HepG2 (cell line): ENCODE measurements around the gene ACOT8. TPM values are rescaled to one million over a fixed set of nuclear protein-coding genes. Genes with fewer than 3 reads are reported as not detected.

Source experiments
- ATAD3A ChIP-seq: sonication (generic); formaldehyde crosslinking; IDR thresholded peaks from 2 replicates; pipeline ENCODE4 v1.4.0; 2020; ENCODE audit warnings: missing genetic modification reagents
- ATF2 ChIP-seq: sonication (generic); formaldehyde crosslinking; IDR thresholded peaks from 2 replicates; pipeline ENCODE4 v1.4.0; 2020; ENCODE audit warnings: missing genetic modification reagents
- BRF2 ChIP-seq: sonication (generic); formaldehyde crosslinking; IDR thresholded peaks from 2 replicates; pipeline ENCODE4 v1.8.1; 2022; ENCODE audit warnings: mild to moderate bottlenecking, missing genetic modification reagents
- E2F2 ChIP-seq: sonication (generic); formaldehyde crosslinking; IDR thresholded peaks from 2 replicates; pipeline ENCODE4 v1.4.0; 2020; ENCODE audit warnings: missing genetic modification reagents, borderline replicate concordance
- FOXA1 ChIP-seq, 2 experiments: fragments of 450-650 bp in 1 of 2; sonication (generic) in 1 of 2; formaldehyde crosslinking in 1 of 2; IDR thresholded peaks; 2 replicates each; pipeline versions ENCODE4 v1.4.0 to v1.6.1; 2016 to 2020; ENCODE audit warnings: missing genetic modification reagents in 1 of 2
- HNRNPUL1 ChIP-seq: fragments of 200-400 bp; formaldehyde crosslinking; IDR thresholded peaks from 2 replicates; pipeline ENCODE4 v1.6.1; 2017; ENCODE audit warnings: low read depth, mild to moderate bottlenecking, low read length, moderate library complexity
- MZF1 ChIP-seq: sonication (generic); formaldehyde crosslinking; IDR thresholded peaks from 2 replicates; pipeline ENCODE4 v1.8.1; 2023; ENCODE audit warnings: mild to moderate bottlenecking, missing genetic modification reagents, borderline replicate concordance
- NFE2 ChIP-seq: sonication (generic); formaldehyde crosslinking; IDR thresholded peaks from 2 replicates; pipeline ENCODE4 v1.4.0; 2020; ENCODE audit warnings: missing genetic modification reagents
- SOX6 ChIP-seq, 2 experiments: fragments of 450-650 bp in 1 of 2; sonication (generic) in 1 of 2; formaldehyde crosslinking in 1 of 2; IDR thresholded peaks; 2 replicates each; pipeline versions ENCODE4 v1.4.0 to v1.6.1; 2017 to 2020; ENCODE audit warnings: antibody characterized with exemption in 1 of 2, mild to moderate bottlenecking in 1 of 2, missing genetic modification reagents in 1 of 2
- SP4 ChIP-seq: sonication (generic); formaldehyde crosslinking; IDR thresholded peaks from 2 replicates; pipeline ENCODE4 v1.8.1; 2023; ENCODE audit warnings: mild to moderate bottlenecking, missing genetic modification reagents
- THRA ChIP-seq: sonication (generic); formaldehyde crosslinking; IDR thresholded peaks from 2 replicates; pipeline ENCODE4 v1.4.0; 2020; ENCODE audit warnings: missing genetic modification reagents, borderline replicate concordance
- U2AF1 ChIP-seq: fragments of 200-400 bp; formaldehyde crosslinking; optimal IDR thresholded peaks from 2 replicates; pipeline ENCODE3; 2017; ENCODE audit warnings: mild to moderate bottlenecking, low read depth, low read length
- ZBTB49 ChIP-seq: sonication (generic); formaldehyde crosslinking; IDR thresholded peaks from 2 replicates; pipeline ENCODE4 v1.4.0; 2020; ENCODE audit warnings: missing genetic modification reagents, borderline replicate concordance
- ZFP62 ChIP-seq: sonication (generic); formaldehyde crosslinking; IDR thresholded peaks from 2 replicates; pipeline ENCODE4 v1.4.0; 2020; ENCODE audit warnings: missing genetic modification reagents
- ZNF10 ChIP-seq: sonication (generic); formaldehyde crosslinking; IDR thresholded peaks from 2 replicates; pipeline ENCODE4 v1.4.0; 2020; ENCODE audit warnings: mild to moderate bottlenecking, low read depth, missing genetic modification reagents, borderline replicate concordance
- ZNF550 ChIP-seq: sonication (generic); formaldehyde crosslinking; IDR thresholded peaks from 2 replicates; pipeline ENCODE4 v1.4.0; 2020; ENCODE audit warnings: mild to moderate bottlenecking, missing genetic modification reagents, borderline replicate concordance
- ZNF572 ChIP-seq: sonication (generic); formaldehyde crosslinking; IDR thresholded peaks from 2 replicates; pipeline ENCODE4 v1.5.1; 2020; ENCODE audit warnings: mild to moderate bottlenecking, missing genetic modification reagents
- ZNF781 ChIP-seq: sonication (generic); formaldehyde crosslinking; IDR thresholded peaks from 2 replicates; pipeline ENCODE4 v1.5.1; 2020; ENCODE audit warnings: borderline replicate concordance, mild to moderate bottlenecking, missing genetic modification reagents; ENCODE audit errors: not compliant biosample characterization
- ZNF816 ChIP-seq: sonication (generic); formaldehyde crosslinking; IDR thresholded peaks from 2 replicates; pipeline ENCODE4 v1.8.0; 2022; ENCODE audit warnings: missing genetic modification reagents, mild to moderate bottlenecking, borderline replicate concordance
- polyA plus RNA-seq, 8 experiments: library from polyadenylated mRNA; depleted of rRNA in 3 of 8; stranded (reverse) in 7 of 8; unstranded in 1 of 8; fragments of >200 nt; fragmentation: Illumina TruSeq in 4 of 8; extraction: Trizol in 4 of 8; gene quantifications; 2 replicates each; pipeline versions ENCODE4 v1.2.1 to v1.2.3, GENCODE V29; 2011 to 2016; ENCODE audit warnings: low read depth in 4 of 8, missing spikeins in 1 of 8, mixed read lengths in 1 of 8; ENCODE audit not compliant: insufficient read depth in 1 of 8
- total RNA-seq, 5 experiments: library from RNA; depleted of rRNA; stranded (reverse); fragments of >200 nt; fragmentation: Illumina TruSeq; extraction: Trizol; gene quantifications; 2 replicates each; pipeline ENCODE4 v1.2.3, GENCODE V29; 2016; ENCODE audit warnings: low read depth in 1 of 5

The ACOT8 gene
- total and polyA plus RNA-seq, 2 of the 13 experiments (the other 11 are each of a cell fraction or from before 2014, with no cell fraction given) = 31.4 to 45.5 TPM

GRCh38 chr20:45890985-45891983 lies 34.1 kb upstream of the ACOT8 start, which contains the start of the genes CTSA and NEURL2 (continued):
- peak; percentile 96 for TF ChIP-seq ZBTB49
- peak; percentile 73; the same call in 1 of the 2 replicates for TF ChIP-seq ZNF572
- TF ChIP-seq SOX6 (IDR thresholded peaks at IDR 0.05) = no peak
- peak; percentile 96 for TF ChIP-seq SOX6 (CRISPR knock-in tag; IDR thresholded peaks at IDR 0.05)
- TF ChIP-seq ZFP62 (CRISPR knock-in tag) = no peak; the same call in 1 of the 2 replicates
- TF ChIP-seq MZF1 = peak; percentile 78
- peak; percentile 98; the same call in 1 of the 2 replicates for TF ChIP-seq E2F2 (CRISPR knock-in tag)
- peak; percentile 99 for TF ChIP-seq ZNF781 (CRISPR knock-in tag)
- 0 out of 2 replicates have a peak, but pooled peaks have one; percentile 59 for TF ChIP-seq NFE2 (CRISPR knock-in tag)
- TF ChIP-seq ATF2 = peak; percentile 97
- TF ChIP-seq THRA (CRISPR knock-in tag) = peak; percentile 98
- TF ChIP-seq ATAD3A = no peak; the same call in 1 of the 2 replicates
- peak; percentile 96 for TF ChIP-seq ZNF550 (CRISPR knock-in tag)
- peak; percentile 60; the same call in 1 of the 2 replicates for TF ChIP-seq ZNF816 (CRISPR knock-in tag)
- TF ChIP-seq FOXA1 (IDR thresholded peaks at IDR 0.05) = no peak
- peak; percentile 80 for TF ChIP-seq FOXA1 (CRISPR knock-in tag; IDR thresholded peaks at IDR 0.05)
- no peak for TF ChIP-seq ZNF10 (CRISPR knock-in tag)
- peak; percentile 95 for TF ChIP-seq U2AF1
- TF ChIP-seq SP4 (CRISPR knock-in tag) = peak; percentile 96
- TF ChIP-seq BRF2 (CRISPR knock-in tag) = peak; percentile 99
- TF ChIP-seq HNRNPUL1 = peak; percentile 80; the same call in 1 of the 2 replicates
